IMR-90 (cell line): ENCODE results near the gene ARHGEF2. TPM values are rescaled to one million over a fixed set of nuclear protein-coding genes. Genes with fewer than 3 reads are reported as not detected.

Experiments used
- ATAC-seq: fragments of 200-7000 bp; cut with Tn5 transposase; 2 replicates; pipeline ENCODE4 v1.9.1; 2020; ENCODE audit warnings: low read depth, mild to moderate bottlenecking, moderate library complexity
- BruUV-seq: library from RNA; stranded (reverse); fragments of 400-500 nt; replicated peaks from 2 replicates; lab custom pipeline; 2021; lab: Mats Ljungman, UMichigan
- CTCF ChIA-PET: fragments of 300-600 bp; formaldehyde crosslinking; extraction: SDS; loops from one replicate; lab custom pipeline; 2021; ENCODE audit warnings: antibody characterized with exemption; lab: Yijun Ruan, JAX
- POLR2A ChIA-PET: fragments of 300-600 bp; sonication (Branson Sonifier 250); formaldehyde crosslinking; loops from one replicate; lab custom pipeline; 2022; ENCODE audit warnings: antibody characterized with exemption; ENCODE audit not compliant: unreplicated experiment; lab: Charles Lee
- DNase-seq: peaks from one replicate; pipeline ENCODE4 v3.0.0; 2013
- H2AFZ ChIP-seq: replicated peaks from 2 replicates; pipeline ENCODE3; 2013; ENCODE audit warnings: low read length, mild to moderate bottlenecking; ENCODE audit not compliant: poor library complexity
- H2AK5ac ChIP-seq: 2 replicates; pipeline ENCODE4 v1.6.1; 2013; ENCODE audit warnings: low read depth, low read length, inconsistent platforms
- H2AK9ac ChIP-seq: replicated peaks from 2 replicates; pipeline ENCODE3; 2013; ENCODE audit warnings: mild to moderate bottlenecking, low read depth, low read length, moderate library complexity; ENCODE audit not compliant: poor library complexity
- H2BK120ac ChIP-seq: 2 replicates; pipeline ENCODE4 v1.6.1; 2013; ENCODE audit warnings: low read depth, low read length, inconsistent platforms
- H2BK15ac ChIP-seq: 3 replicates; pipeline ENCODE4 v1.6.1; 2013; ENCODE audit warnings: low read depth, low read length, inconsistent platforms
- H2BK20ac ChIP-seq: 2 replicates; pipeline ENCODE4 v1.6.1; 2013; ENCODE audit warnings: low read depth, mild to moderate bottlenecking, inconsistent platforms, low read length, moderate library complexity
- H2BK5ac ChIP-seq: 2 replicates; pipeline ENCODE4 v1.6.1; 2013; ENCODE audit warnings: mild to moderate bottlenecking, low read depth, low read length, inconsistent platforms; ENCODE audit not compliant: poor library complexity, severe bottlenecking
- H3K14ac ChIP-seq: replicated peaks from 2 replicates; pipeline ENCODE4 v1.6.1; 2013; ENCODE audit warnings: low read depth, low read length, inconsistent platforms
- H3K18ac ChIP-seq: 2 replicates; pipeline ENCODE4 v1.6.1; 2013; ENCODE audit warnings: low read depth, low read length, control low read depth
- H3K23ac ChIP-seq: 2 replicates; pipeline ENCODE4 v1.6.1; 2013; ENCODE audit warnings: low read depth, low read length, inconsistent platforms
- H3K27ac ChIP-seq: 2 replicates; pipeline ENCODE4 v1.5.1; 2013; ENCODE audit warnings: mild to moderate bottlenecking, control low read depth, low read length; ENCODE audit not compliant: insufficient read depth
- H3K27me3 ChIP-seq: 2 replicates; pipeline ENCODE4 v1.6.1; 2013; ENCODE audit warnings: low read length; ENCODE audit not compliant: control insufficient read depth, insufficient read depth
- H3K36me3 ChIP-seq: 2 replicates; pipeline ENCODE4 v1.6.1; 2013; ENCODE audit warnings: low read length, mixed read lengths; ENCODE audit not compliant: control insufficient read depth, insufficient read depth
- H3K4ac ChIP-seq: 2 replicates; pipeline ENCODE4 v1.6.1; 2013; ENCODE audit warnings: low read depth, low read length, inconsistent platforms
- H3K4me1 ChIP-seq: 2 replicates; pipeline ENCODE4 v1.6.1; 2013; ENCODE audit warnings: low read length, mixed read lengths; ENCODE audit not compliant: control insufficient read depth, insufficient read depth
- H3K4me2 ChIP-seq: 2 replicates; pipeline ENCODE4 v1.6.1; 2013; ENCODE audit warnings: low read depth, mild to moderate bottlenecking, control low read depth, low read length, moderate library complexity
- H3K4me3 ChIP-seq: 2 replicates; pipeline ENCODE4 v1.5.1; 2013; ENCODE audit warnings: low read depth, mild to moderate bottlenecking, control low read depth, low read length, moderate library complexity; ENCODE audit not compliant: insufficient read depth
- H3K56ac ChIP-seq: 2 replicates; pipeline ENCODE4 v1.6.1; 2013; ENCODE audit warnings: low read length, inconsistent platforms; ENCODE audit not compliant: insufficient read depth; ENCODE audit errors: extremely low read depth
- H3K79me1 ChIP-seq, 2 experiments: 2 replicates each; pipeline ENCODE4 v1.6.1; 2013; ENCODE audit warnings: low read length in 2 of 2, inconsistent platforms in 1 of 2, low read depth in 1 of 2
- H3K9ac ChIP-seq: 2 replicates; pipeline ENCODE4 v1.6.1; 2013; ENCODE audit warnings: low read depth, low read length, control low read depth
- H3K9me1 ChIP-seq: 2 replicates; pipeline ENCODE4 v1.6.1; 2013; ENCODE audit warnings: low read length, inconsistent platforms; ENCODE audit not compliant: insufficient read depth
- H3K9me3 ChIP-seq: 2 replicates; pipeline ENCODE4 v1.6.1; 2013; ENCODE audit warnings: low read length; ENCODE audit not compliant: control insufficient read depth, insufficient read depth
- H4K20me1 ChIP-seq: 2 replicates; pipeline ENCODE4 v1.6.1; 2013; ENCODE audit warnings: low read length, inconsistent platforms; ENCODE audit not compliant: insufficient read depth
- H4K5ac ChIP-seq: 2 replicates; pipeline ENCODE4 v1.6.1; 2013; ENCODE audit warnings: mild to moderate bottlenecking, low read depth, low read length, control low read depth
- H4K8ac ChIP-seq, 2 experiments: 2 replicates each; pipeline ENCODE4 v1.6.1; 2013; ENCODE audit warnings: low read depth in 2 of 2, low read length in 2 of 2, control low read depth in 1 of 2, inconsistent platforms in 1 of 2
- H4K91ac ChIP-seq: 2 replicates; pipeline ENCODE4 v1.6.1; 2013; ENCODE audit warnings: low read depth, low read length, inconsistent platforms; ENCODE audit not compliant: insufficient read depth
- BHLHE40 ChIP-seq: fragments of 150-350 bp; IDR thresholded peaks from 2 replicates; pipeline ENCODE4 v1.6.1; 2016; ENCODE audit warnings: mild to moderate bottlenecking, low read depth, low read length
- CEBPB ChIP-seq: IDR thresholded peaks from 2 replicates; pipeline ENCODE4 v1.6.1; 2012; ENCODE audit warnings: low read depth, low read length, improper control_type of control experiment
- CHD1 ChIP-seq: IDR thresholded peaks from 2 replicates; pipeline ENCODE4 v1.6.1; 2012; ENCODE audit warnings: low read depth, low read length, improper control_type of control experiment
- CTCF ChIP-seq: conservative IDR thresholded peaks from 2 replicates; pipeline ENCODE4 v1.5.1; 2012; ENCODE audit warnings: mild to moderate bottlenecking, low read depth, low read length, improper control_type of control experiment
- ELK1 ChIP-seq: fragments of 150-350 bp; IDR thresholded peaks from 2 replicates; pipeline ENCODE4 v1.6.1; 2016; ENCODE audit warnings: low read depth, mild to moderate bottlenecking, low read length, moderate library complexity, borderline replicate concordance
- FOS ChIP-seq: fragments of 150-350 bp; IDR thresholded peaks from 2 replicates; pipeline ENCODE4 v1.6.1; 2016; ENCODE audit warnings: low read depth, low read length
- MAFK ChIP-seq: IDR thresholded peaks from 2 replicates; pipeline ENCODE4 v1.6.1; 2012; ENCODE audit warnings: low read depth, low read length, improper control_type of control experiment
- MAZ ChIP-seq: IDR thresholded peaks from 2 replicates; pipeline ENCODE4 v1.6.1; 2012; ENCODE audit warnings: low read depth, mild to moderate bottlenecking, low read length, improper control_type of control experiment, moderate library complexity, borderline replicate concordance
- MXI1 ChIP-seq: IDR thresholded peaks from 2 replicates; pipeline ENCODE4 v1.6.1; 2012; ENCODE audit warnings: low read depth, mild to moderate bottlenecking, low read length, moderate library complexity, borderline replicate concordance
- NFE2L2 ChIP-seq: fragments of 150-350 bp; IDR thresholded peaks from 2 replicates; pipeline ENCODE4 v1.6.1; 2016; ENCODE audit warnings: low read depth, mild to moderate bottlenecking, low read length
- POLR2A ChIP-seq: IDR thresholded peaks from 2 replicates; pipeline ENCODE4 v1.6.1; 2012; ENCODE audit warnings: mild to moderate bottlenecking, low read depth, low read length
- RAD21 ChIP-seq: IDR thresholded peaks from 2 replicates; pipeline ENCODE4 v1.6.1; 2012; ENCODE audit warnings: low read length, improper control_type of control experiment
- RCOR1 ChIP-seq: IDR thresholded peaks from 2 replicates; pipeline ENCODE4 v1.6.1; 2012; ENCODE audit warnings: mild to moderate bottlenecking, low read length, improper control_type of control experiment; ENCODE audit not compliant: insufficient replicate concordance
- RFX5 ChIP-seq: IDR thresholded peaks from 2 replicates; pipeline ENCODE4 v1.8.0; 2012; ENCODE audit warnings: low read depth, mild to moderate bottlenecking, low read length, moderate library complexity
- SMC3 ChIP-seq: fragments of 150-350 bp; IDR thresholded peaks from 2 replicates; pipeline ENCODE4 v1.6.1; 2016; ENCODE audit warnings: low read depth, mild to moderate bottlenecking, antibody characterized with exemption, low read length, moderate library complexity
- USF2 ChIP-seq: fragments of 150-350 bp; IDR thresholded peaks from 2 replicates; pipeline ENCODE4 v1.6.1; 2017; ENCODE audit warnings: mild to moderate bottlenecking, antibody characterized with exemption, low read length, low read depth
- WGBS, 2 experiments: methylation state at CpG; one replicate each; pipeline versions ENCODE4 v1.1.5 to v1.1.7; 2013; ENCODE audit warnings: missing lambda C conversion rate in 2 of 2; ENCODE audit not compliant: insufficient read length in 1 of 2; ENCODE audit errors: extremely low coverage in 2 of 2; 5-methylcytosine and 5-hydroxymethylcytosine counted together
- dilution Hi-C: fragments of 300-500 bp; cut with HindIII; formaldehyde crosslinking; loops from one replicate; pipeline ENCODE4 v1.14.3; 2018; ENCODE audit warnings: low sequenced_read_pairs; ENCODE audit not compliant: unreplicated experiment
- in situ Hi-C: fragments of 300-500 bp; cut with MboI; formaldehyde crosslinking; loops from 3 replicates; pipeline ENCODE4 v1.14.3; 2019; ENCODE audit warnings: low sequenced_read_pairs, inconsistent platforms, mixed read lengths
- intact Hi-C: fragments of 100-400 bp; cut with micrococcal nuclease; formaldehyde crosslinking; loops from 2 replicates; pipeline ENCODE4 v1.10.0; 2022
- polyA plus RNA-seq, 3 experiments: library from polyadenylated mRNA; depleted of rRNA; stranded (reverse); fragments of >200 nt; gene quantifications; 2 replicates each; pipeline ENCODE4 v1.2.3, GENCODE V29; 2012; ENCODE audit warnings: low replicate concordance in 1 of 3
- total RNA-seq: library from RNA; depleted of rRNA; stranded (reverse); fragments of >200 nt; gene quantifications from 2 replicates; pipeline ENCODE4 v1.2.3, GENCODE V29; 2012

The ARHGEF2 gene
- total and polyA plus RNA-seq, 2 of the 4 experiments (the other 2 are of a cell fraction): 91.8 to 117 TPM

GRCh38 chr1:155964193-155964592 is 14.2 kb downstream of the ARHGEF2 start:
- no CpG with 5 or more reads among the region's 7 CpGs for WGBS, 2 experiments
- POLR2A ChIA-PET: no interaction called here

More at GRCh38 chr1:155964193-155964592, 14.2 kb downstream of the ARHGEF2 start:
- BruUV-seq: no TSS peak
- Histone ChIP-seq H3K4me1 (peaks cover 33% of the 10 kb centered on the region), H2BK20ac (no peak overlapping the region), H3K4ac (no peak overlapping the region), H3K27ac (no peak overlapping the region), H3K56ac (no peak overlapping the region), H3K9ac (no peak overlapping the region), H3K9me3 (no peaks in the 10 kb centered on the region), H4K5ac (no peak overlapping the region), H2BK120ac (no peak overlapping the region), H3K23ac (no peak overlapping the region), H3K18ac (no peak overlapping the region), H2AK5ac (no peak overlapping the region; the same call in 1 of the 2 replicates), H2BK15ac (no peak overlapping the region), H3K9me1 (peaks cover 26% of the 10 kb centered on the region), H3K79me1 (peaks cover 37 to 88% of the 10 kb centered on the region in 2 experiments), H3K4me2 (no peak overlapping the region), H4K8ac (no peak overlapping the region), H3K14ac (no peak overlapping the region), H4K91ac (no peak overlapping the region), H3K36me3 (peaks cover 81% of the 10 kb centered on the region), H2BK5ac (no peak overlapping the region), H2AK9ac (no peak overlapping the region), H3K4me3 (no peak overlapping the region), H4K20me1 (peaks cover 74% of the 10 kb centered on the region), H2AFZ (no peak overlapping the region), H3K27me3 (no peaks in the 10 kb centered on the region)
- TF ChIP-seq MAZ (no peak), USF2 (no peak), CEBPB (no peak), NFE2L2 (no peak), SMC3 (no peak), MAFK (no peak), ELK1 (no peak), CHD1 (no peak), MXI1 (no peak), BHLHE40 (no peak), RFX5 (no peak), FOS (no peak), RAD21 (no peak), POLR2A (no peak), RCOR1 (no peak), CTCF (no peak)
- dilution Hi-C loops (no loop called here), in situ Hi-C loops (no loop called here), intact Hi-C loops (no loop called here)
- CTCF ChIA-PET: no interaction called here
- DNase-seq (no peak), ATAC-seq (no peak)
